ENCODE results near the gene PACRG.

Gene PACRG

GRCh38 chr6:163339466-163339865 lies 611.7 kb downstream of the PACRG start:
- no peaks in the 10 kb centered on the region for H3K9me3 ChIP-seq (ENCODE audit: control insufficient read depth in 1 of 2, low read length in 2 of 2)
- H3K36me3 ChIP-seq (ENCODE audit: control insufficient read depth in 1 of 2, insufficient read depth in 2 of 2, low read length in 2 of 2), result no peaks in the 10 kb centered on the region
- H3K4me3 ChIP-seq (ENCODE audit: low read depth in 1 of 2, low read length in 2 of 2), result no peak overlapping the region
- no peaks in the 10 kb centered on the region for H3K27me3 ChIP-seq (ENCODE audit: control insufficient read depth in 1 of 2, insufficient read depth in 2 of 2, low read length in 2 of 2)
- H3K9ac ChIP-seq (ENCODE audit: low read depth in 1 of 2, low read length in 2 of 2), result no peak overlapping the region
- no peaks in the 10 kb centered on the region for H3K4me1 ChIP-seq (ENCODE audit: control insufficient read depth in 1 of 2, insufficient read depth in 2 of 2, low read length in 2 of 2)
- H3K27ac ChIP-seq (ENCODE audit: low read depth, low read length), result no peak overlapping the region

GRCh38 chr6:163340201-163340887 lies 612.6 kb downstream of the PACRG start:
- Histone ChIP-seq H3K9me3 (ENCODE audit: control insufficient read depth in 1 of 2, low read length in 2 of 2) (no peaks in the 10 kb centered on the region), H3K4me1 (ENCODE audit: control insufficient read depth in 1 of 2, insufficient read depth in 2 of 2, low read length in 2 of 2) (no peaks in the 10 kb centered on the region), H3K4me3 (ENCODE audit: low read depth in 1 of 2, low read length in 2 of 2) (no peak overlapping the region), H3K27me3 (ENCODE audit: control insufficient read depth in 1 of 2, insufficient read depth in 2 of 2, low read length in 2 of 2) (no peaks in the 10 kb centered on the region), H3K9ac (ENCODE audit: low read depth in 1 of 2, low read length in 2 of 2) (no peak overlapping the region), H3K27ac (ENCODE audit: low read depth, low read length) (no peak overlapping the region), H3K36me3 (ENCODE audit: control insufficient read depth in 1 of 2, insufficient read depth in 2 of 2, low read length in 2 of 2) (no peaks in the 10 kb centered on the region)

GRCh38 chr6:163341224-163342061 lies 613.7 kb downstream of the PACRG start:
- Histone ChIP-seq H3K4me1 (ENCODE audit: control insufficient read depth in 1 of 2, insufficient read depth in 2 of 2, low read length in 2 of 2) (no peaks in the 10 kb centered on the region), H3K27ac (ENCODE audit: low read depth, low read length) (no peak overlapping the region), H3K9me3 (ENCODE audit: control insufficient read depth in 1 of 2, low read length in 2 of 2) (no peaks in the 10 kb centered on the region), H3K9ac (ENCODE audit: low read depth in 1 of 2, low read length in 2 of 2) (no peak overlapping the region), H3K4me3 (ENCODE audit: low read depth in 1 of 2, low read length in 2 of 2) (no peak overlapping the region), H3K27me3 (ENCODE audit: control insufficient read depth in 1 of 2, insufficient read depth in 2 of 2, low read length in 2 of 2) (no peaks in the 10 kb centered on the region), H3K36me3 (ENCODE audit: control insufficient read depth in 1 of 2, insufficient read depth in 2 of 2, low read length in 2 of 2) (no peaks in the 10 kb centered on the region)

GRCh38 chr6:163342571-163343539 lies 615.1 kb downstream of the PACRG start:
- Histone ChIP-seq H3K27ac (ENCODE audit: low read depth, low read length) (no peak overlapping the region), H3K9ac (ENCODE audit: low read depth in 1 of 2, low read length in 2 of 2) (no peak overlapping the region), H3K4me3 (ENCODE audit: low read depth in 1 of 2, low read length in 2 of 2) (no peak overlapping the region), H3K36me3 (ENCODE audit: control insufficient read depth in 1 of 2, insufficient read depth in 2 of 2, low read length in 2 of 2) (no peaks in the 10 kb centered on the region), H3K27me3 (ENCODE audit: control insufficient read depth in 1 of 2, insufficient read depth in 2 of 2, low read length in 2 of 2) (no peaks in the 10 kb centered on the region), H3K9me3 (ENCODE audit: control insufficient read depth in 1 of 2, low read length in 2 of 2) (no peaks in the 10 kb centered on the region), H3K4me1 (ENCODE audit: control insufficient read depth in 1 of 2, insufficient read depth in 2 of 2, low read length in 2 of 2) (no peaks in the 10 kb centered on the region)

GRCh38 chr6:163343609-163344008 lies 615.8 kb downstream of the PACRG start:
- no peaks in the 10 kb centered on the region for H3K27me3 ChIP-seq (ENCODE audit: control insufficient read depth in 1 of 2, insufficient read depth in 2 of 2, low read length in 2 of 2)
- H3K4me3 ChIP-seq (ENCODE audit: low read depth in 1 of 2, low read length in 2 of 2), result no peak overlapping the region
- no peaks in the 10 kb centered on the region for H3K4me1 ChIP-seq (ENCODE audit: control insufficient read depth in 1 of 2, insufficient read depth in 2 of 2, low read length in 2 of 2)
- H3K9ac ChIP-seq (ENCODE audit: low read depth in 1 of 2, low read length in 2 of 2), result no peak overlapping the region
- H3K9me3 ChIP-seq (ENCODE audit: control insufficient read depth in 1 of 2, low read length in 2 of 2), result no peaks in the 10 kb centered on the region
- H3K36me3 ChIP-seq (ENCODE audit: control insufficient read depth in 1 of 2, insufficient read depth in 2 of 2, low read length in 2 of 2), result no peaks in the 10 kb centered on the region
- no peak overlapping the region for H3K27ac ChIP-seq (ENCODE audit: low read depth, low read length)

- Histone ChIP-seq H3K9me3 (ENCODE audit: control insufficient read depth in 1 of 2, low read length in 2 of 2) (no peaks in the 10 kb centered on the region), H3K27me3 (ENCODE audit: control insufficient read depth in 1 of 2, insufficient read depth in 2 of 2, low read length in 2 of 2) (no peaks in the 10 kb centered on the region), H3K4me3 (ENCODE audit: low read depth in 1 of 2, low read length in 2 of 2) (no peak overlapping the region), H3K36me3 (ENCODE audit: control insufficient read depth in 1 of 2, insufficient read depth in 2 of 2, low read length in 2 of 2) (no peaks in the 10 kb centered on the region), H3K4me1 (ENCODE audit: control insufficient read depth in 1 of 2, insufficient read depth in 2 of 2, low read length in 2 of 2) (no peaks in the 10 kb centered on the region), H3K27ac (ENCODE audit: low read depth, low read length) (no peak overlapping the region), H3K9ac (ENCODE audit: low read depth in 1 of 2, low read length in 2 of 2) (no peak overlapping the region)
These were observed 616.6 kb downstream of the PACRG start for GRCh38 chr6:163344411-163344810.

- H3K9ac ChIP-seq (ENCODE audit: low read depth in 1 of 2, low read length in 2 of 2), result no peak overlapping the region
- H3K27me3 ChIP-seq (ENCODE audit: control insufficient read depth in 1 of 2, insufficient read depth in 2 of 2, low read length in 2 of 2), result no peaks in the 10 kb centered on the region
- H3K4me1 ChIP-seq (ENCODE audit: control insufficient read depth in 1 of 2, insufficient read depth in 2 of 2, low read length in 2 of 2), result no peaks in the 10 kb centered on the region
- no peak overlapping the region for H3K27ac ChIP-seq (ENCODE audit: low read depth, low read length)
- H3K4me3 ChIP-seq (ENCODE audit: low read depth in 1 of 2, low read length in 2 of 2), result no peak overlapping the region
- H3K9me3 ChIP-seq (ENCODE audit: control insufficient read depth in 1 of 2, low read length in 2 of 2), result no peaks in the 10 kb centered on the region
- H3K36me3 ChIP-seq (ENCODE audit: control insufficient read depth in 1 of 2, insufficient read depth in 2 of 2, low read length in 2 of 2), result no peaks in the 10 kb centered on the region
These were observed 618.2 kb downstream of the PACRG start for GRCh38 chr6:163345931-163346330.

- H3K9ac ChIP-seq (ENCODE audit: low read depth in 1 of 2, low read length in 2 of 2), result no peak overlapping the region
- no peak overlapping the region for H3K27ac ChIP-seq (ENCODE audit: low read depth, low read length)
- H3K9me3 ChIP-seq (ENCODE audit: control insufficient read depth in 1 of 2, low read length in 2 of 2), result no peaks in the 10 kb centered on the region
- no peaks in the 10 kb centered on the region for H3K27me3 ChIP-seq (ENCODE audit: control insufficient read depth in 1 of 2, insufficient read depth in 2 of 2, low read length in 2 of 2)
- H3K4me3 ChIP-seq (ENCODE audit: low read depth in 1 of 2, low read length in 2 of 2), result no peak overlapping the region
- no peaks in the 10 kb centered on the region for H3K4me1 ChIP-seq (ENCODE audit: control insufficient read depth in 1 of 2, insufficient read depth in 2 of 2, low read length in 2 of 2)
- H3K36me3 ChIP-seq (ENCODE audit: control insufficient read depth in 1 of 2, insufficient read depth in 2 of 2, low read length in 2 of 2), result no peaks in the 10 kb centered on the region
These were observed 618.8 kb downstream of the PACRG start for GRCh38 chr6:163346497-163346961.

- no peak overlapping the region for H3K27ac ChIP-seq (ENCODE audit: low read depth, low read length)
- no peak overlapping the region for H3K9ac ChIP-seq (ENCODE audit: low read depth in 1 of 2, low read length in 2 of 2)
These were observed 619.3 kb downstream of the PACRG start for GRCh38 chr6:163347021-163347446.

More at GRCh38 chr6:163347021-163347446, 619.3 kb downstream of the PACRG start:
- no peaks in the 10 kb centered on the region for H3K9me3 ChIP-seq (ENCODE audit: control insufficient read depth in 1 of 2, low read length in 2 of 2)
- H3K36me3 ChIP-seq (ENCODE audit: control insufficient read depth in 1 of 2, insufficient read depth in 2 of 2, low read length in 2 of 2), result no peaks in the 10 kb centered on the region
- H3K4me3 ChIP-seq (ENCODE audit: low read depth in 1 of 2, low read length in 2 of 2), result no peak overlapping the region
- H3K27me3 ChIP-seq (ENCODE audit: control insufficient read depth in 1 of 2, insufficient read depth in 2 of 2, low read length in 2 of 2), result no peaks in the 10 kb centered on the region
- H3K4me1 ChIP-seq (ENCODE audit: control insufficient read depth in 1 of 2, insufficient read depth in 2 of 2, low read length in 2 of 2), result no peaks in the 10 kb centered on the region
